Mesenchymal stem cell (in vitro differentiated cells and primary cell): ENCODE measurements around the gene ANKRD55.

ENCODE experiments used
- DNase-seq: peaks from one replicate; pipeline ENCODE4 v3.0.0-alpha.2; 2013
- H2AFZ ChIP-seq: one replicate; pipeline ENCODE4 v1.6.1; 2013; ENCODE audit warnings: low read depth, mild to moderate bottlenecking, control low read depth, inconsistent platforms, low read length, moderate library complexity
- H2AK5ac ChIP-seq: 2 replicates; pipeline ENCODE4 v1.6.1; 2013; ENCODE audit warnings: low read length, moderate library complexity, mild to moderate bottlenecking, inconsistent platforms; ENCODE audit not compliant: severe bottlenecking
- H2BK120ac ChIP-seq: one replicate; pipeline ENCODE4 v1.6.1; 2013; ENCODE audit warnings: low read depth, mild to moderate bottlenecking, inconsistent platforms, low read length, moderate library complexity
- H2BK12ac ChIP-seq, 2 experiments: one replicate each; pipeline ENCODE4 v1.6.1; 2013; ENCODE audit warnings: inconsistent platforms in 2 of 2, low read length in 2 of 2, mild to moderate bottlenecking in 2 of 2, moderate library complexity in 2 of 2, control low read depth in 1 of 2
- H2BK15ac ChIP-seq: one replicate; pipeline ENCODE4 v1.6.1; 2013; ENCODE audit warnings: mild to moderate bottlenecking, low read depth, inconsistent platforms; ENCODE audit not compliant: poor library complexity, severe bottlenecking
- H2BK5ac ChIP-seq: 2 replicates; pipeline ENCODE4 v1.6.1; 2013; ENCODE audit warnings: low read depth, mild to moderate bottlenecking, low read length, control low read depth, inconsistent platforms; ENCODE audit not compliant: poor library complexity, severe bottlenecking
- H3K14ac ChIP-seq, 2 experiments: one replicate each; pipeline ENCODE4 v1.6.1; 2013; ENCODE audit warnings: inconsistent platforms in 2 of 2, low read length in 2 of 2, control low read depth in 1 of 2, mild to moderate bottlenecking in 1 of 2, moderate library complexity in 1 of 2
- H3K18ac ChIP-seq, 2 experiments: one replicate each; pipeline ENCODE4 v1.6.1; 2013; ENCODE audit warnings: inconsistent platforms in 2 of 2, low read length in 2 of 2, control low read depth in 1 of 2, low read depth in 1 of 2, mild to moderate bottlenecking in 1 of 2
- H3K23ac ChIP-seq, 2 experiments: one replicate each; pipeline ENCODE4 v1.6.1; 2013; ENCODE audit warnings: inconsistent platforms in 2 of 2, low read length in 2 of 2, mild to moderate bottlenecking in 2 of 2, moderate library complexity in 2 of 2, control low read depth in 1 of 2
- H3K27ac ChIP-seq: 2 replicates; pipeline ENCODE4 v1.5.1; 2013; ENCODE audit warnings: mild to moderate bottlenecking, moderate library complexity, low read length, control low read depth, inconsistent platforms; ENCODE audit not compliant: poor library complexity, severe bottlenecking
- H3K27me3 ChIP-seq, 2 experiments: 2 replicates each; pipeline versions ENCODE4 v1.6.1 to v1.7.0; 2013; ENCODE audit warnings: low read length in 2 of 2, mild to moderate bottlenecking in 2 of 2, moderate library complexity in 2 of 2, control low read depth in 1 of 2, inconsistent platforms in 1 of 2; ENCODE audit not compliant: control insufficient read depth in 1 of 2, insufficient read depth in 1 of 2
- H3K36me3 ChIP-seq, 2 experiments: 2 replicates each; pipeline versions ENCODE4 v1.6.1 to v1.7.0; 2013; ENCODE audit warnings: low read length in 2 of 2, control low read depth in 1 of 2, inconsistent platforms in 1 of 2, low read depth in 1 of 2, mild to moderate bottlenecking in 1 of 2; ENCODE audit not compliant: insufficient read depth in 2 of 2, control insufficient read depth in 1 of 2
- H3K4ac ChIP-seq, 2 experiments: one replicate each; pipeline ENCODE4 v1.6.1; 2013; ENCODE audit warnings: inconsistent platforms in 2 of 2, low read length in 2 of 2, mild to moderate bottlenecking in 2 of 2, moderate library complexity in 2 of 2, control low read depth in 1 of 2, low read depth in 1 of 2
- H3K4me1 ChIP-seq: 2 replicates; pipeline ENCODE4 v1.6.1; 2013; ENCODE audit warnings: low read depth, low read length, control low read depth; ENCODE audit not compliant: control insufficient read depth, insufficient read depth
- H3K4me2 ChIP-seq: 2 replicates; pipeline ENCODE4 v1.6.1; 2013; ENCODE audit warnings: low read length, mild to moderate bottlenecking, inconsistent platforms; ENCODE audit not compliant: poor library complexity, severe bottlenecking
- H3K4me3 ChIP-seq, 2 experiments: 2 replicates each; pipeline versions ENCODE4 v1.5.1 to v1.7.0; 2013; ENCODE audit warnings: low read length in 2 of 2, mild to moderate bottlenecking in 2 of 2, control low read depth in 1 of 2, low read depth in 1 of 2; ENCODE audit not compliant: insufficient read depth in 1 of 2
- H3K79me1 ChIP-seq: replicated peaks from 2 replicates; pipeline ENCODE4 v1.6.1; 2013; ENCODE audit warnings: mild to moderate bottlenecking, control low read depth, low read length, inconsistent platforms; ENCODE audit not compliant: poor library complexity, severe bottlenecking
- H3K9ac ChIP-seq: 2 replicates; pipeline ENCODE4 v1.7.0; 2013; ENCODE audit warnings: mild to moderate bottlenecking, low read length, moderate library complexity
- H3K9me3 ChIP-seq: 2 replicates; pipeline ENCODE4 v1.7.0; 2013; ENCODE audit warnings: mild to moderate bottlenecking, low read length; ENCODE audit not compliant: control insufficient read depth
- H4K8ac ChIP-seq: one replicate; pipeline ENCODE4 v1.6.1; 2013; ENCODE audit warnings: inconsistent platforms, mild to moderate bottlenecking, low read length, moderate library complexity
- H4K91ac ChIP-seq: one replicate; pipeline ENCODE4 v1.6.1; 2013; ENCODE audit warnings: mild to moderate bottlenecking, low read length, inconsistent platforms
- WGBS: methylation state at CpG from one replicate; pipeline ENCODE4 v1.1.7; 2013; ENCODE audit warnings: mixed read lengths; 5-methylcytosine and 5-hydroxymethylcytosine counted together

Gene ANKRD55

GRCh38 chr5:56142614-56143372 is 90.3 kb downstream of the ANKRD55 start:
- H3K4me3 ChIP-seq = no peak overlapping the region
- H2AFZ ChIP-seq = no peak overlapping the region
- no peak overlapping the region for H2BK15ac ChIP-seq
- peak overlapping the region; percentile 57 for H4K8ac ChIP-seq
- H3K23ac ChIP-seq = no peak overlapping the region
- no peak for DNase-seq
- H2BK5ac ChIP-seq = no peak overlapping the region
- H3K79me1 ChIP-seq = no peaks in the 10 kb centered on the region
- peak overlapping the region; percentile 37 to 53 for H3K18ac ChIP-seq
- no peak overlapping the region for H2BK120ac ChIP-seq
- H2BK12ac ChIP-seq = peak overlapping the region in 1 of 2 experiments; percentile 64
- no peaks in the 10 kb centered on the region for H3K36me3 ChIP-seq
- H2AK5ac ChIP-seq = no peak overlapping the region
- H3K4ac ChIP-seq = peak overlapping the region in 1 of 2 experiments; percentile 42
- peaks cover 12% of the 10 kb centered on the region for H3K4me1 ChIP-seq
- no peaks in the 10 kb centered on the region for H3K27me3 ChIP-seq
- H3K9ac ChIP-seq = no peak overlapping the region
- H4K91ac ChIP-seq = peak overlapping the region; percentile 25
- H3K14ac ChIP-seq = no peak overlapping the region
- peak overlapping the region; percentile 50 for H3K4me2 ChIP-seq
- peak overlapping the region; percentile 64 for H3K27ac ChIP-seq
- WGBS = 96% methylated on average over 3 of the region's 5 CpGs
- no peaks in the 10 kb centered on the region for H3K9me3 ChIP-seq

GRCh38 chr5:56142233-56142613 is 90.9 kb downstream of the ANKRD55 start:
- Histone ChIP-seq H3K27ac (peak overlapping the region; percentile 45), H2BK12ac (no peak overlapping the region), H2BK120ac (no peak overlapping the region), H3K36me3 (no peaks in the 10 kb centered on the region), H3K9me3 (no peaks in the 10 kb centered on the region), H3K4me2 (no peak overlapping the region), H3K18ac (no peak overlapping the region), H3K23ac (no peak overlapping the region), H4K8ac (peak overlapping the region; percentile 57), H2BK5ac (no peak overlapping the region), H4K91ac (no peak overlapping the region), H2AFZ (no peak overlapping the region), H2AK5ac (peak overlapping the region; percentile 77), H3K4me1 (peaks cover 12% of the 10 kb centered on the region), H3K27me3 (no peaks in the 10 kb centered on the region), H3K79me1 (no peaks in the 10 kb centered on the region), H3K4me3 (no peak overlapping the region), H3K4ac (no peak overlapping the region), H2BK15ac (no peak overlapping the region), H3K9ac (no peak overlapping the region), H3K14ac (no peak overlapping the region)
- 89% methylated on average over 6 of the region's 6 CpGs for WGBS
- no peak for DNase-seq

GRCh38 chr5:56140073-56140472 is 93.1 kb downstream of the ANKRD55 start:
- H3K4me3 ChIP-seq = no peak overlapping the region
- no peaks in the 10 kb centered on the region for H3K79me1 ChIP-seq
- H2BK12ac ChIP-seq = no peak overlapping the region
- H3K27ac ChIP-seq = no peak overlapping the region
- H2BK120ac ChIP-seq = no peak overlapping the region
- no peak overlapping the region for H3K18ac ChIP-seq
- H4K8ac ChIP-seq = no peak overlapping the region
- no peak overlapping the region for H3K4me2 ChIP-seq
- H3K23ac ChIP-seq = no peak overlapping the region
- no peaks in the 10 kb centered on the region for H3K36me3 ChIP-seq
- H3K9me3 ChIP-seq = no peaks in the 10 kb centered on the region
- no peak overlapping the region for H2BK15ac ChIP-seq
- no peak overlapping the region for H4K91ac ChIP-seq
- no peak for DNase-seq
- no peak overlapping the region for H3K14ac ChIP-seq
- H3K4ac ChIP-seq = no peak overlapping the region
- H3K4me1 ChIP-seq = peaks cover 12% of the 10 kb centered on the region
- WGBS = 96% methylated on average over 2 of the region's 3 CpGs
- H2AFZ ChIP-seq = no peak overlapping the region
- H3K9ac ChIP-seq = no peak overlapping the region
- H2AK5ac ChIP-seq = no peak overlapping the region
- H2BK5ac ChIP-seq = no peak overlapping the region
- no peaks in the 10 kb centered on the region for H3K27me3 ChIP-seq

- no peak overlapping the region for H2BK15ac ChIP-seq
- H3K79me1 ChIP-seq = no peaks in the 10 kb centered on the region
- H3K36me3 ChIP-seq = no peaks in the 10 kb centered on the region
- H4K8ac ChIP-seq = no peak overlapping the region
- H3K9me3 ChIP-seq = peaks cover 10% of the 10 kb centered on the region
- DNase-seq = no peak
- H3K4me1 ChIP-seq = no peaks in the 10 kb centered on the region
- H3K4me2 ChIP-seq = no peak overlapping the region
- no peak overlapping the region for H3K14ac ChIP-seq
- no peak overlapping the region for H3K18ac ChIP-seq
- no peak overlapping the region for H2AK5ac ChIP-seq
- H3K23ac ChIP-seq = no peak overlapping the region
- H3K27ac ChIP-seq = no peak overlapping the region
- 93% methylated on average over 1 of the region's 2 CpGs for WGBS
- H3K4me3 ChIP-seq = no peak overlapping the region
- no peak overlapping the region for H2BK120ac ChIP-seq
- H2BK12ac ChIP-seq = no peak overlapping the region
- no peak overlapping the region for H3K4ac ChIP-seq
- no peak overlapping the region for H3K9ac ChIP-seq
- no peak overlapping the region for H2BK5ac ChIP-seq
- H4K91ac ChIP-seq = no peak overlapping the region
- H2AFZ ChIP-seq = no peak overlapping the region
- H3K27me3 ChIP-seq = no peaks in the 10 kb centered on the region
Measured at GRCh38 chr5:56130664-56131063, 102.5 kb downstream of the ANKRD55 start.
